IPS DF 4.7 (cell line): ENCODE measurements around the gene NT5C2.
"Not testable (repeated sequence)": the region's sequence is repeated elsewhere in the genome, so short reads cannot be mapped to it uniquely, and the experiment has no call there.

Source experiments
- DNase-seq: peaks from one replicate; pipeline ENCODE4 v3.0.0-alpha.2; 2013; ENCODE audit warnings: low spot score; ENCODE audit errors: extremely low read depth

NT5C2 gene

GRCh38 chr10:103193107-103193819, at the start of gene NT5C2:
Gene NT5C2 (minus strand): TSS chr10:103193272. CDS start chr10:103174958, 18,314 bp downstream.
- no peak for DNase-seq

GRCh38 chr10:103241262-103242011, 48.4 kb upstream of the NT5C2 start:
- DNase-seq, result no peak

DNA sequence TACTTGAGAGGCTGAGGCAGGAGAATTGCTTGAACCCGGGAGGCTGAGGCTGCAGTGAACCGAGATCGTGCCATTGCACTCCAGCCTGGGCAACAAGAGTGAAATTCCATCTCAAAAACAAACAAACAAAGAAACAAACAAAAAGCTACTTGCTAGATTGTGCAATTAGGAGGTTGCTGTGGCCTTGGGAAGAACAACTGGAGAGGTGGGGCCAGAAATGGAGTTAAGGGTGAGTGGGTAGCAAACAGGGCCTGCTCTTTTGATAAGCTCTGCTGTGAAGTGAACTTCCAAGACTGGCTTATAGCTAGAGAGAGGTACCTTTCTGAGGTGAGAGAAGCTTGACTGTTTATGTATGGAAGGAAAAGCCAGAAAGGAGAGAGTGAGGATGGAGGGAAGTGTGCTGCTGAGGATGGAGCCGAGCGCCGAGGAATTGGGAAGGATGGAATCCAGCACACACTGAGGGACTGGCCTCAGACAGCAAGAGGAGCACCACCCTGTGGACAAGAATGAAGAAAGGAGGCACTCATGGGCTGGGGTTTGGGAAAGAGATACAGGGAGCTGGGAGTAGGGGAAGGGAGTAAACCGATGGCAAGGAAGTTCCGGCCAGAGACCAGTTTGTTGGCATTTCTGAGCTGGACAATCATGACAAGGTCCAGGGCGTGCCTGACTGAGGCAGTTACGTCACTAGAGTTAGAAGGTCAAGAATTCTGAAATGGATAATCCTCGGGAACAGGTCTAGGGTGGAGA, 45.6 kb upstream of the NT5C2 start:
- DNase-seq, result no peak

- no peak for DNase-seq
Measured at GRCh38 chr10:103235775-103236174, 42.7 kb upstream of the NT5C2 start.

- no peak for DNase-seq
Measured at GRCh38 chr10:103232772-103233488, 39.9 kb upstream of the NT5C2 start.

GRCh38 chr10:103232131-103232673, 39.1 kb upstream of the NT5C2 start:
- DNase-seq, result no peak

DNA sequence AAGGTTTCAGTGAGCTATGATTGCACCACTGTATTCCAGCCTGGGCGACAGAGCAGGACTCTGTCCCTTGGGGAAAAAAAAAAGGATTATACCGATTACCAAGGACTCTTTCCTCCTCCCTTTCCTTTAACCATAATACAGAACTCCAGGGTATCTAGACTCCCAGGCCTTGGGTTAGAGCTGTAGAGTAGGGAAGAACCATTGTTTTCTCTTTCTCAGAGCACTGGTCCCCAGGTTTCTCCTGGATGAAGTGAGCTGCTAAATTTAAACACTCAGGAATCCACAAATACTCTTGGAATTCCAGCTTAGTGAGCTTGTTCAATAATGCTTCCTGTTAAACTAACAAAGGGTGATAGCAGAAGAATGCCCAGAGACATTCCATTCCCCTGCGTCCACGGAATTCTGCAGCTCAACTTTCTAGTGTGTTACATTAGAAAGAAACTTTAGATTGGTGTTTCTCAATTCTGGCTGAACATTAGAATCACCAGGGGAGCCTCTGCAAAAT, 38.0 kb upstream of the NT5C2 start:
- DNase-seq, result peak; percentile 87

DNA sequence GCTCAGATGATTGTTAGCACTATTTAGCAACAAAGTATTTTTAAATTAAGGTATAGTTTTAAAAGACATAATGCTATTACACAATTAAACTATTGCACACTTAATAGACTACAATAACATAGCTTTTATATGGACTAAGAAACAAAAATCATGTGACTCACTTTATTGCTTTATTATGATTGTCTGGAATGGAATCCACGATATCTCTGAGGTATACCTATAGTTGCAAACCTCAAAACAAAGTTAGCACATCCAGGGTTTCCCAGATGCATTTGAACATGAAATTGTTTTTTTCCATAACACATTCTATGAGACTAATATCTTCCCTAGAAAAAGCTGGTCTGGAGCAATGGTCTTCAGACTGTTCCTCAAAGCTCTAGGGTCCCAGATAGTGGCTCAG, 34.3 kb upstream of the NT5C2 start:
- DNase-seq, result no peak

DNA sequence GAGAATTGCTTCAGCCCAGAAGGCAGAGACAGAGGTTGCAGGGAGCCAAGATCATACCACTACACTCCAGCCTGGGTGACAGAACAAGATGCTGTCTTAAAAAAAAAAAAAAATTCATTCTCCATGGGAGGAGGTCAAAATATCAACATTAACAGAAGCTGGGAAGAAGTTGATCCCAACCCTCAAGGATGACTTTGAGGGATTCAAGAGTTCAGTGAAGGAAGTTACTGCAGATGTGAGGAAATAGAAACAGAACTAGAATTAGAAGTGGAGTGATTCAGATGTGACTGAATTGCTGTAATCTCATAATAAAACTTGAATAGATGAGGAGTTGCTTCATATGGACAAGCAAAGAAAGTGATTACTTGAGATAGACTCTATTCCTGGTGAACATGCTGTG, 32.9 kb upstream of the NT5C2 start:
- DNase-seq, result no peak

DNA sequence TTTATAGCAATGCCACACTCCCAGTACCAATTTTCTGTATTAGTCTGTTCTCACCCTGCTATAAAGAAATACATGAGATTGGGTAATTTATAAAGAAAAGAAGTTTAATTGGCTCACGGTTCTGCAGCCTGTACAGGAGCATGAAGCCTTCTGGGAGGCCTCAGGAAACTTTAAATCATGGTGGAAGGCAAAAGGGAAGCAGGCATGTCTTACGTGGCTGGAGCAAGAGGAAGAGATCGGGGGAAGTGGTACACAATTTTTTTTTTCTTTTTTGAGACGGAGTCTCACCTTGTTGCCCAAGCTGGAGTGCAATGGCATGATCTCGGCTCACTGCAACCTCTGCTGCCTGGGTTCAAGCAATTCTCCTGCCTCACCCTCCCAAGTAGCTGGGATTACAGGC, 31.6 kb upstream of the NT5C2 start:
- not testable (repeated sequence) for DNase-seq

DNA sequence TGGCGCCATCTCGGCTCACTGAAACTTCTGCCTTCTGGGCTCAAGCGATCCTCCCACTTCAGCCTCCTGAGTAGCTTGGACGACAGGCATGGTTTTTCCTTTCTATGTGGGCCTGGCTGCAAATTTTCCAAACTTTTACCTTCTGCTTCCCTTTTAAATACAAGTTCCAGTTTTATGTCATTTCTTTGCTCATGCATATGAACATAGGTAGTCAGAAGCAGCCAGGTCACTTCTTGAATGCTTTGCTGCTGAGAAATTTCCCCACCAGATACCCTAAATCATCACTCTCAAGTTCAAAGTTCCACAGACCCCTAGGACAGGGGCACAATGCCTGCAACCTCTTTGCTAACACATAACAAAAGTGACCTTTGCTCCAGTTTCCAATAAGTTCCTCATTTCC, 31.1 kb upstream of the NT5C2 start:
- no peak for DNase-seq

GRCh38 chr10:103216362-103216761, 23.3 kb upstream of the NT5C2 start:
- not testable (repeated sequence) for DNase-seq

GRCh38 chr10:103215601-103216000, 22.5 kb upstream of the NT5C2 start:
- DNase-seq, result no peak

GRCh38 chr10:103210262-103210661, 17.2 kb upstream of the NT5C2 start:
- DNase-seq, result not testable (repeated sequence)

DNA sequence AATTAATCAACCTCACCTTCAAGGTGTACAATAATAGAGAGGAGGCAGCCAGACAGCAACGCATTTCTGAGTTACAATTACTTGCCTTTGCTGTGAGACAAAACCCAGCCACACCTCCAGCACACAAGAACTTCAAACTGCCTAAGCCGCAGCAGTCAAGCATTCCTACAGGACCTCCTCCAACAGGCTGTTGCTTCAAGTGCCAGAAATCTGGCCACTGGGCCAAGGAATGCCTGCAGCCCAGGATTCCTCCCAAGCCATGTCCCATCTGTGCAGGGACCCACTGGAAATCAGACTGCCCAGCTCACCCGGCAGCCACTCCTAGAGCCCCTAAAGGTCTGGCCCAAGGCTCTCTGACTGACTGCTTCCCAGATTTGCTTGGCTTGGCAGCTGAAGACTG, 14.6 kb upstream of the NT5C2 start:
- not testable (repeated sequence) for DNase-seq

GRCh38 chr10:103207141-103207540, 14.1 kb upstream of the NT5C2 start:
- no peak for DNase-seq

DNA sequence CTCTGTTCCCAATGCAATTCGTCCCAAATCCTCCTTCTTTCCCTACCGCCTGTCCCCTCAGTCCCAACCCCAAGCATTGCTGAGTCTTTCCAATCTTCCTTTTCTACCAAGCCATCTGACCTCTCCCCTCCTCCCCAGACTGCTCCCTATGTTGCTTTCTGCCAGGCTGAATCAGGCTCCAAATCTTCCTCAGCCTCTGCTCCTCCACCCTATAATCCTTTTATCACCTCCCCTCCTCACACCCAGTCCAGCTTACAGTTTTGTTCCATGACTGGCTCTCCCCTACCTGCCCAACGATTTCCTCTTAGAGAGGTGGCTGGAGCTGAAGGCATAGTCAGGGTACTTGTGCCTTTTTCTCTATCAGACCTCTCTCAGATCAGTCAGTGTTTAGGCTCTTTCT, 13.6 kb upstream of the NT5C2 start:
- DNase-seq, result not testable (repeated sequence)

DNA sequence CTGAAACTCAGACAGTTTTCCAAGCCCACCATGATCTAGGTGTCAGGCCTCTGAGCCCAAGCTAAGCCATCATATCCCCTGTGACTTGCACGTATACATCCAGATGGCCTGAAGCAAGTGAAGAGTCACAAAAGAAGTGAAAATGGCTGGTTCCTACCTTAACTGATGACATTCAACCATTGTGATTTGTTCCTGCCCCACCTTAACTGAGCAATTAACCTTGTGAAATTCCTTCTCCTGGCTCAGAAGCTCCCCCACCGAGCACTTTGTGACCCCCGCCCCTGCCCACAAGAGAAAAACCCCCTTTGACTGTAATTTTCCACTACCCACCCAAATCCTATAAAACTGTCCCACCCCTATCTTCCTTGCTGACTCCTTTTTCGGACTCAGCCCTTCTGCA, 12.3 kb upstream of the NT5C2 start:
- DNase-seq, result not testable (repeated sequence)

- DNase-seq, result peak; percentile 89
Measured at GRCh38 chr10:103204353-103205255, 11.5 kb upstream of the NT5C2 start.

- no peak for DNase-seq
Measured at GRCh38 chr10:103203466-103203865, 10.4 kb upstream of the NT5C2 start.
